Measurements from ENCODE around the gene NTM. TPM values are rescaled to one million over a fixed set of nuclear protein-coding genes. Genes with fewer than 3 reads are reported as not detected.

NTM gene
- polyA plus RNA-seq, 1 donor from 2014 or later, result 39.4 TPM

DNA sequence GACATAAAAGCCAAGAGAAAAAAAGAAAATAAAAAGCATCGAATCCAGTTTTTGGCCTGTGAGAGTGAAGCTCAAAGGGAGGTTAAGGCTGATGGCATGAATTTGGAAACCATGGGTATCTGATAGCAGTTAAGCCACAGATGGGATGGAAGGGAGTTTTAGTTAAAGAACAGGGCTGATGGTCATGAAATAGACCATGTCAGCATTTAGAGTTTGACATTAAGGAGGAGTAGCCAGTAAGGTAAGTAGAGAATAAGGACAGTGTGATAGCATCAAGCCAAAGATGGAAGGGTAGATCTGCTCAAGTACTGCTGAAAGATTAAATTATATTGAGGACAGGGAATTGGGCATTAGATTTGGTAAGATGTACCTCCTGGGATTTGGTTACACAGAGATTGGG is 826.5 kb downstream of the NTM start:
- H3K4me2 ChIP-seq (ENCODE audit: low read length), result no peak overlapping the region
- TF ChIP-seq, protein P1, sequence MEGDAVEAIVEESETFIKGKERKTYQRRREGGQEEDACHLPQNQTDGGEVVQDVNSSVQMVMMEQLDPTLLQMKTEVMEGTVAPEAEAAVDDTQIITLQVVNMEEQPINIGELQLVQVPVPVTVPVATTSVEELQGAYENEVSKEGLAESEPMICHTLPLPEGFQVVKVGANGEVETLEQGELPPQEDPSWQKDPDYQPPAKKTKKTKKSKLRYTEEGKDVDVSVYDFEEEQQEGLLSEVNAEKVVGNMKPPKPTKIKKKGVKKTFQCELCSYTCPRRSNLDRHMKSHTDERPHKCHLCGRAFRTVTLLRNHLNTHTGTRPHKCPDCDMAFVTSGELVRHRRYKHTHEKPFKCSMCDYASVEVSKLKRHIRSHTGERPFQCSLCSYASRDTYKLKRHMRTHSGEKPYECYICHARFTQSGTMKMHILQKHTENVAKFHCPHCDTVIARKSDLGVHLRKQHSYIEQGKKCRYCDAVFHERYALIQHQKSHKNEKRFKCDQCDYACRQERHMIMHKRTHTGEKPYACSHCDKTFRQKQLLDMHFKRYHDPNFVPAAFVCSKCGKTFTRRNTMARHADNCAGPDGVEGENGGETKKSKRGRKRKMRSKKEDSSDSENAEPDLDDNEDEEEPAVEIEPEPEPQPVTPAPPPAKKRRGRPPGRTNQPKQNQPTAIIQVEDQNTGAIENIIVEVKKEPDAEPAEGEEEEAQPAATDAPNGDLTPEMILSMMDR (IDR thresholded peaks at IDR 0.05; ENCODE audit: poor library complexity, severe bottlenecking), result no peak
- TF ChIP-seq SMC3 (conservative IDR thresholded peaks at IDR 0.05; ENCODE audit: poor library complexity) (no peak), POLR2AphosphoS5 (IDR thresholded peaks at IDR 0.05) (no peak), MXI1 (conservative IDR thresholded peaks at IDR 0.05; ENCODE audit: poor library complexity, severe bottlenecking) (no peak), RAD21 (conservative IDR thresholded peaks at IDR 0.05) (no peak), TAF1 (IDR thresholded peaks at IDR 0.05; ENCODE audit: low read depth) (no peak), EZH2 (IDR thresholded peaks at IDR 0.05; ENCODE audit: borderline replicate concordance, insufficient read depth, low read length, poor library complexity, severe bottlenecking) (no peak), EP300 (conservative IDR thresholded peaks at IDR 0.05; ENCODE audit: poor library complexity, severe bottlenecking) (no peak)
- TF ChIP-seq, protein P2, sequence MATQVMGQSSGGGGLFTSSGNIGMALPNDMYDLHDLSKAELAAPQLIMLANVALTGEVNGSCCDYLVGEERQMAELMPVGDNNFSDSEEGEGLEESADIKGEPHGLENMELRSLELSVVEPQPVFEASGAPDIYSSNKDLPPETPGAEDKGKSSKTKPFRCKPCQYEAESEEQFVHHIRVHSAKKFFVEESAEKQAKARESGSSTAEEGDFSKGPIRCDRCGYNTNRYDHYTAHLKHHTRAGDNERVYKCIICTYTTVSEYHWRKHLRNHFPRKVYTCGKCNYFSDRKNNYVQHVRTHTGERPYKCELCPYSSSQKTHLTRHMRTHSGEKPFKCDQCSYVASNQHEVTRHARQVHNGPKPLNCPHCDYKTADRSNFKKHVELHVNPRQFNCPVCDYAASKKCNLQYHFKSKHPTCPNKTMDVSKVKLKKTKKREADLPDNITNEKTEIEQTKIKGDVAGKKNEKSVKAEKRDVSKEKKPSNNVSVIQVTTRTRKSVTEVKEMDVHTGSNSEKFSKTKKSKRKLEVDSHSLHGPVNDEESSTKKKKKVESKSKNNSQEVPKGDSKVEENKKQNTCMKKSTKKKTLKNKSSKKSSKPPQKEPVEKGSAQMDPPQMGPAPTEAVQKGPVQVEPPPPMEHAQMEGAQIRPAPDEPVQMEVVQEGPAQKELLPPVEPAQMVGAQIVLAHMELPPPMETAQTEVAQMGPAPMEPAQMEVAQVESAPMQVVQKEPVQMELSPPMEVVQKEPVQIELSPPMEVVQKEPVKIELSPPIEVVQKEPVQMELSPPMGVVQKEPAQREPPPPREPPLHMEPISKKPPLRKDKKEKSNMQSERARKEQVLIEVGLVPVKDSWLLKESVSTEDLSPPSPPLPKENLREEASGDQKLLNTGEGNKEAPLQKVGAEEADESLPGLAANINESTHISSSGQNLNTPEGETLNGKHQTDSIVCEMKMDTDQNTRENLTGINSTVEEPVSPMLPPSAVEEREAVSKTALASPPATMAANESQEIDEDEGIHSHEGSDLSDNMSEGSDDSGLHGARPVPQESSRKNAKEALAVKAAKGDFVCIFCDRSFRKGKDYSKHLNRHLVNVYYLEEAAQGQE (IDR thresholded peaks at IDR 0.05; ENCODE audit: borderline replicate concordance), result no peak
- H3K27ac ChIP-seq (ENCODE audit: low read length), result no peak overlapping the region
- H3F3A ChIP-seq (ENCODE audit: insufficient read depth, low read length, poor library complexity, severe bottlenecking), result no peaks in the 10 kb centered on the region
- no peaks in the 10 kb centered on the region for H3K9me3 ChIP-seq (ENCODE audit: low read length)
- no peak overlapping the region for H2AFZ ChIP-seq (ENCODE audit: low read depth, low read length)
- no peaks in the 10 kb centered on the region for H3K27me3 ChIP-seq (ENCODE audit: insufficient read depth, low read depth, low read length)
- no peak overlapping the region for H3K4me3 ChIP-seq (ENCODE audit: low read length)
- no peaks in the 10 kb centered on the region for H3K79me2 ChIP-seq (replicated peaks; ENCODE audit: insufficient read depth, low read length)
- no peaks in the 10 kb centered on the region for H3K36me3 ChIP-seq (ENCODE audit: insufficient read depth, low read length)
- H3K9me2 ChIP-seq (ENCODE audit: insufficient read depth, low read length), result no peaks in the 10 kb centered on the region
- no peaks in the 10 kb centered on the region for H4K20me1 ChIP-seq (ENCODE audit: insufficient read depth)
- H3K9ac ChIP-seq (ENCODE audit: low read length), result no peak overlapping the region

DNA sequence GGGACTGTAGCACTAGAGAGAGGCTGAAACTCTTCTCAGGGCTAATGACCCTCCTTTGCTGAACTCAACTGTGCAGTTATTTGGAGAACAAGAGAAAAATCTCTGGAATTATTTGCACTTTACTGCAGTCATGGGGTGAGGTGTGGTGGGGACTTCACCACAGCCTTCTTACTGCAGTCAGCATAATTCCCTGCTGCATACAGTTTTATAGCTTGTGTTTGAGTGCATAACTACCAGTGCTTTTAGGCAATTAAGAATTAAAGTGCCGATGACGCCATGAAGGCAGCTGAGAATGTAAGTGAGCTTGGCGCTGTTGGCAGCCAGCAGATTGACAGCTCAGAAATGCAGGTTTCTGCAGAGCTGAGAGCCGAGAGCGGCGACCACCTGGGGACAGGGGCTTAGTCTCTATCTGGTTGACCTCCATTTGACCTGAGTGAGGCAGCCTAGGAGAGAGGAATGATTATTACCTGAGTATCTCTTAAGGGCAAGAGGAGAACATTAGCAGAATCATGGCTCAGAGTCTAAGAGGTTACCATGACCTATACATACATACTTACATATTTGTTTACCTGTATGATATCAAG is 830.0 kb downstream of the NTM start:
- Histone ChIP-seq H4K20me1 (ENCODE audit: insufficient read depth) (no peaks in the 10 kb centered on the region), H3K4me3 (ENCODE audit: low read length) (no peak overlapping the region), H3K9me3 (ENCODE audit: low read length) (no peaks in the 10 kb centered on the region), H3K4me2 (ENCODE audit: low read length) (no peak overlapping the region), H3K27ac (ENCODE audit: low read length) (peak overlapping the region; percentile 38), H3K36me3 (ENCODE audit: insufficient read depth, low read length) (no peaks in the 10 kb centered on the region), H2AFZ (ENCODE audit: low read depth, low read length) (no peak overlapping the region), H3F3A (ENCODE audit: insufficient read depth, low read length, poor library complexity, severe bottlenecking) (no peaks in the 10 kb centered on the region), H3K27me3 (ENCODE audit: insufficient read depth, low read depth, low read length) (no peaks in the 10 kb centered on the region), H3K9ac (ENCODE audit: low read length) (no peak overlapping the region), H3K79me2 (replicated peaks; ENCODE audit: insufficient read depth, low read length) (no peaks in the 10 kb centered on the region), H3K9me2 (ENCODE audit: insufficient read depth, low read length) (no peaks in the 10 kb centered on the region)
- peak; percentile 77 for TF ChIP-seq POLR2AphosphoS5 (IDR thresholded peaks at IDR 0.05)
- peak; percentile 68 for TF ChIP-seq EP300 (conservative IDR thresholded peaks at IDR 0.05; ENCODE audit: poor library complexity, severe bottlenecking)
- TF ChIP-seq, protein P2 (IDR thresholded peaks at IDR 0.05; ENCODE audit: borderline replicate concordance), result no peak

Data from neural cell (in vitro differentiated cells).